ENCODE data around the gene IQCM.

IQCM gene

GRCh38 chr4:149781150-149781549, 34.5 kb downstream of the IQCM start:
- DNase-seq (ENCODE audit: low spot score) = no peak

DNA sequence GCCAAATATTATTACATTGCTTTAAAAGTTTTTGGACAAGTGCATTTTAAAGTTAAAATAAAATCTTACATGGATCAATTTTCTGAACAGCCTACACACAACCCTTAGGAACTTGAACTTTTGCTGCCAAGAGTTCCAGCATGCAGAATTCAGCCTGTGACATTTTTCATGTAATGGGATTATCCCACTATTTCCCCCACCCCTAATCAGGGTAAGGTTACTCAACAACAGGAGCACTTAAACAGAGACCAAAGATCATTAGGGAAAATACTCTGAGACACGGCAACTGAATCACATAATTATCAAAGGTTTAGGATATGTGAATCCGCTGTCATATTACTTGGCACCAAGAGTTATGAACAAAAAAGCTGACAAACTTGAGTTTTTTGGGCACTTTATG, 47.2 kb downstream of the IQCM start:
- DNase-seq (ENCODE audit: low spot score) = no peak

GRCh38 chr4:149766135-149766534, 49.5 kb downstream of the IQCM start:
- no peak for DNase-seq (ENCODE audit: low spot score)

- no peak for DNase-seq (ENCODE audit: low spot score)
Measured at GRCh38 chr4:149765630-149766029, 50.0 kb downstream of the IQCM start.

DNA sequence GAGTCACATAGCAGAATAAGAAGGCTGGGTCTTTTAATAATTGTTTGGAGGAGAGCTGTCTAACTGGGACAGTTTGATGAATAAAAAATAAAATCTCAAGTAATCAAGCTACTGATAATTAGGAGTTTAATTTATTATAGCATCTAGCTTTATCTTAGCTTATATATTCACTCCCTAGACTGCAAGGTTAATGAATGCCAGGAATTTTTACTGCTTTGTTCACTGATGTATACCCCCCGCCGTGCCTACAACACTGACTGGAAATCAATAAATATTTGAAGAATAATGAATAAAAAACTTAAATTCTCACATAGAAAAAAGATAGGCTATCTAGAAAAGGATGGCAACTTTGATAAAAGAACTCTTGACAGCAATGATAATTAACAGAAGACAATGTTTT, 59.7 kb downstream of the IQCM start:
- no peak for DNase-seq (ENCODE audit: low spot score)

- no peak for DNase-seq (ENCODE audit: low spot score)
Measured at GRCh38 chr4:149754526-149754925, 61.1 kb downstream of the IQCM start.

DNA sequence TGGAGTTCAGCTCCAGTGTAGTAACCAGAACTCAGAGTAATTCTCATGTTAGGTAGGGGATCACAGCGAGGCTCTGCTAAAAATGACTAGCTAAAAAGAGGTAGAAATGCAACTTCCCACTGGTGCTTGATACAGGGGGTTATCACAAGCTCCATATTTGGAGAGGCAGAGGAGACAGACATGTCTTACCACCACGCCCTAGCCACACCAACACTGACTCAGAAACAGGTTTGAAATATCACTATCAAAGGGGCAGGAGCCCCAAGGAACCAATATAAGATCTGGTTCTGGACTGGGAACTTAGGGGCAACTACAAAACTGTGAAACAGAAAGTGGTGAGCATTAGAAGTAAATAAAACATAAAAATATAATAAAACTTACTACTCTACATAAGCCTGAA, 62.9 kb downstream of the IQCM start:
- DNase-seq (ENCODE audit: low spot score) = no peak

DNA sequence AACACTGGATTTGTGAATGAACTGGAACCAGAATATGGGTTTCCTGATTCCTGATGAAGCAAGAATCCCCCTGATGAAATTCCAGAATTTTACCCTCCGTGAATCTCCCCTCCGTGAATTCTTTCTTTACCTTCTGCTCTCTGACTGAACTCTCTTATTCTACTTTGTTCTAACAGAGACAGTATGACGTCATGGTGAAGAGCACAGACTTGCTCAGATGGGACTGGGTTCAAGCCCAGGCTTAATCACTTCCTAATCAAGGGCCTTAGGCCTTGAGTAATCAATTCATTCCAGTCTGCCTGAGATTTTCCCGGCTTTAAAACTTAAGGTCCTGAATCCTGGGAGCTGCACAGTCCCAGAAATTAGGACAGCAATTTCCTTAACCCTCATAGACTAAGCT, 64.5 kb downstream of the IQCM start:
- DNase-seq (ENCODE audit: low spot score) = no peak

GRCh38 chr4:149749784-149750183, 65.9 kb downstream of the IQCM start:
- no peak for DNase-seq (ENCODE audit: low spot score)

GRCh38 chr4:149747646-149748045, 68.0 kb downstream of the IQCM start:
- no peak for DNase-seq (ENCODE audit: low spot score)

GRCh38 chr4:149746276-149746675, 69.4 kb downstream of the IQCM start:
- no peak for DNase-seq (ENCODE audit: low spot score)

DNA sequence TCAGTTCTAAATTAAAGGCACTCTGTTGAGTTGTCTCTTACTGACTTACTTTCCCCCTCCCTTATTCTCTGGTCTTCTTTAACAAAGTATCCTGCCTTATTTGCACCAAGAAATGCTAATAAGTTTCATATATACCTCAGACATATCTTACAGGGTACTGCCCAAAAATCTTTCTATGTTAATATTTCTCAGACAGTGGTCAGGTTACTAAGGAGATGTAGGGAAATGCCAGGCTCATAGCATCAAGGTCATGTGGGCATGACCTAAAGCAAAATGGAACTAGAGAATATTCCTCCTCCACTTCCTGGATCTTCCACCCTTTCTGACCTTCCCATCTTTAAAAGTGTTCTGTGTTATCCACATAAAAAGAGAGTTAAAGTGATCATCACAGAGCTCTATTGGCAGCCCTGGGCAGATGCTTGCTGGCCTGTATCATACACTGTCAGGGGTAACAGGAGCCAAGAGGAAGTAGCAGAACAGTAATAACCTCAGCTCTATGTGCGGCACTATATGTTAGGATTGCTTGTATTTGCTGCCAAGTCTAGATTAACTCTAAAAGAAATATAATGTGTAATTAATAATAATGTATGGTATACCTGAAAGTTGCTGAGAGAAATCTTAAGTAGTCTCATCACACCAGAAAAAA, 74.3 kb downstream of the IQCM start:
- no peak for DNase-seq (ENCODE audit: low spot score)

- no peak for DNase-seq (ENCODE audit: low spot score)
Measured at GRCh38 chr4:149738156-149738555, 77.5 kb downstream of the IQCM start.

- DNase-seq (ENCODE audit: low spot score) = no peak
Measured at GRCh38 chr4:149735796-149736195, 79.8 kb downstream of the IQCM start.

DNA sequence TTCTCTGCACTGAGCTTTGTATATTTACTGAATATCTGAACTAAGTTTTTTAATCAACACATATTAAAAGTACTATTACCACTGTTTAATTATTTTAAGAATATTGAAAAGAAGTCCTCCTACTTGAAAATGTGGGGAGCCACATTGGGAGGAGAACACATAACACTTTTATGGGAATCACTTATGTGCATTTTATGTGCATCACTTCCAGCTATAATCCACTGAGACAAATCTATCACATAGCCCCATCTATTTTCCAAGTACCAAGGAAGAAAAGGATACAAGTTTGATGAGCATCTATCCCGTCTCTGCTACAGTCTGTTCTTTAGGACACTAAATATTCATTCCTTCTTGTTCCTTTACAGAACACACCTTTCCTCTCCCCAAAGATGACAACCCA, 87.2 kb downstream of the IQCM start:
- DNase-seq (ENCODE audit: low spot score) = no peak

- no peak for DNase-seq (ENCODE audit: low spot score)
Measured at GRCh38 chr4:149727663-149728062, 88.0 kb downstream of the IQCM start.

- DNase-seq (ENCODE audit: low spot score) = no peak
Measured at GRCh38 chr4:149723065-149723464, 92.6 kb downstream of the IQCM start.

- no peak for DNase-seq (ENCODE audit: low spot score)
Measured at GRCh38 chr4:149719806-149720205, 95.8 kb downstream of the IQCM start.

GRCh38 chr4:149719357-149719756, 96.3 kb downstream of the IQCM start:
- no peak for DNase-seq (ENCODE audit: low spot score)

- no peak for DNase-seq (ENCODE audit: low spot score)
Measured at GRCh38 chr4:149718500-149718899, 97.1 kb downstream of the IQCM start.

DNA sequence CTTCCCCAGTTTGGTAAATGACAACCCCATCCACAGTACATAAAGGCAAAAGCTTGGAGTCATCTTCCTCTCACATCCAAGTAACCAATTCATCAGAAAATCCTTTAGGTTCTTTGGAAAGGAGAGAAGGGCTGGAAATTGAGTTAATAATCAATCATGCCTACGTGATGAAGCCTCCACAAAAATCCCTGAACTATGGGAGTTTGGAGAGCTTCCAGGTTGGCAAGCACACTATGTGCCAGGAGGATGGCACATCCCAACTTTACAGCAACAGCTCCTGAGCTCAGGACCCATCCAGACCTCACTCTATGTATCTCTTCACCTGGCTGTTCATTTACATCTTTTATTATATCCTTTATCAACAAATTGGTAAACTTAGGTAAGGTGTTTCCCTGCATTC, 98.9 kb downstream of the IQCM start:
- no peak for DNase-seq (ENCODE audit: low spot score)

GRCh38 chr4:149715822-149716585, 99.6 kb downstream of the IQCM start:
- no peak for DNase-seq (ENCODE audit: low spot score)

GRCh38 chr4:149713031-149713430, 102.6 kb downstream of the IQCM start:
- no peak for DNase-seq (ENCODE audit: low spot score)
